ENCODE results near the gene IGSF9B.

The IGSF9B gene

DNA sequence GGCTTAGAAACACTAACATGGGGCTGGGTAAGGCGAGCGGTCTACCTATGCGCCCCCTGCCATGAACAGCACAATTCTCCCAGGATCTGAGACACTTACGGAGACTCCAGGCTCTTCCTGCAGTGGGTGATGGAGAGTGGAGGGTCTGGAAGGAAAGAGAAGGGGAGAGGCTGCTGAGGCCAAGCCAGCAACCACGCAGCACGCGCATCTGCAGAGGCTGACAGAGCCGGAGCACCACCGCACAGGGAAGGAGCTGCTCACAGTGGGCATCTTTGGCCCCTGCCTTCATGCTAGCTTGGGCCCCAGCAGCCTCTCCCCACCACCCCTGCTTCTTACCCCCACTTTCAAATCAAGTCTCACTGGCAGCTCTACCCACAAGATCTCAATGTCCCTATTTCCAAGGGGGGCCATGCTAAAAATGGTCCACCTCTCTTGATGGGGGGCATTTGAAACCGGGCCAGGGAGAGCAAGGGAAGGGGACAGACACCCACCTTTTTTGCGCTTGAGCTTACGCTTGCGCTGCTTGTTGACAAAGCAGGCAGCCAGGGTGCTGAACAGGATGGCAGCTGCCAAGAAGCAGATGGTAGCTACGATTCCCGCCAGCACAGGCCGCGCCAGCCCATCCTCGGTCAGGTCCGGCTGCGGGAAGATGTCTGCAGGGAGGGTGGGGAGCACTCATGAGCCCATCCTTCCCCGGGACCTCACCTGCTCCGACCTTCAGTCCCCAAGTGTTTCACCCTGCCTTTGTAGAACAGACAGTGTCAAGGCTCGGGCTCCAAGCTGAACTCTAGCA, 34.5 kb downstream of the IGSF9B start:
- no peak for DNase-seq (ENCODE audit: low read depth)
- TF ChIP-seq, protein P1, sequence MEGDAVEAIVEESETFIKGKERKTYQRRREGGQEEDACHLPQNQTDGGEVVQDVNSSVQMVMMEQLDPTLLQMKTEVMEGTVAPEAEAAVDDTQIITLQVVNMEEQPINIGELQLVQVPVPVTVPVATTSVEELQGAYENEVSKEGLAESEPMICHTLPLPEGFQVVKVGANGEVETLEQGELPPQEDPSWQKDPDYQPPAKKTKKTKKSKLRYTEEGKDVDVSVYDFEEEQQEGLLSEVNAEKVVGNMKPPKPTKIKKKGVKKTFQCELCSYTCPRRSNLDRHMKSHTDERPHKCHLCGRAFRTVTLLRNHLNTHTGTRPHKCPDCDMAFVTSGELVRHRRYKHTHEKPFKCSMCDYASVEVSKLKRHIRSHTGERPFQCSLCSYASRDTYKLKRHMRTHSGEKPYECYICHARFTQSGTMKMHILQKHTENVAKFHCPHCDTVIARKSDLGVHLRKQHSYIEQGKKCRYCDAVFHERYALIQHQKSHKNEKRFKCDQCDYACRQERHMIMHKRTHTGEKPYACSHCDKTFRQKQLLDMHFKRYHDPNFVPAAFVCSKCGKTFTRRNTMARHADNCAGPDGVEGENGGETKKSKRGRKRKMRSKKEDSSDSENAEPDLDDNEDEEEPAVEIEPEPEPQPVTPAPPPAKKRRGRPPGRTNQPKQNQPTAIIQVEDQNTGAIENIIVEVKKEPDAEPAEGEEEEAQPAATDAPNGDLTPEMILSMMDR (conservative IDR thresholded peaks at IDR 0.05; ENCODE audit: control insufficient read depth, insufficient read depth, low read depth, low read length), result no peak
- no peak overlapping the region for H3K4me3 ChIP-seq (ENCODE audit: control insufficient read depth, low read depth, low read length)

DNA sequence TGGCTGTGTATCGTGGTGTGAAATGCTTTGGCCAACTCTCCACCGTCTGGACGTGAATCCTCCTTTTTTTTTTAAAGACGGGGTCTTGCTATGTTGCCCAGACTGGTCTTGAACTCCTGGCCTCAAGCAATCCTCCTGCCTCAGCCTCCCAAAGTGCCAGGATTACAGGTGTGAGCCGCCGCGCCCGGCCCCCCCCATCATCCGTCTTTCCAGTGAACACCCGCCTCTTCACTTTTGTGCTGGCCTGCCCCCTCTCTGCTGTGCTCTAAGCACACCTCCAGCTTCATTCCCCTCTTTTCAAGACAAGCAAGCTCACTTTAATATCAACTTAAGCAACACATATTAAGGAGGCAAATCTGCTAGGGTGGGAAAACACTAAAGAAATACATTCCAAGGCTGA, 35.3 kb downstream of the IGSF9B start:
- no peak for DNase-seq (ENCODE audit: low read depth)
- H3K4me3 ChIP-seq (ENCODE audit: control insufficient read depth, low read depth, low read length), result no peak overlapping the region
- TF ChIP-seq, protein P1 (conservative IDR thresholded peaks at IDR 0.05; ENCODE audit: control insufficient read depth, insufficient read depth, low read depth, low read length), result no peak

DNA sequence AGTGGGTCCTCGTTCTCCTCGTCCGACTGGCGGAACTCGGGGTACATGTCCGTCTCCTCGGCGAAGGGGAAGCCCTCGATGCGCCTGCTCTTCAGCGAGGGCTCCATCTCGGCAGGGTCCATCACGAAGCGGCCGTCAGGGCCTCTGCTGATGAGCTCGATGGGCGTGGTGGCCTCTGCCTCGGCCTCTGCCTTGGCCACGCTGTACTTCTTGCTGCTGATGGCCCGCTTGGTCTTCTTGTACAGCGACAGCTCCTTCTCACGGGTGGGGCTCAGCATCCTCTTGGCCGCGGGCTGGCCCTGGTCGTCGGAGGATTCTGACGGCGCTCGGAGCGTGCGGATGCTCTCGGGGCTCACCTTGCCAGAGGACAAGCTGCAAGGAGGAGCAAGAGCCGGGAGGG, 35.7 kb downstream of the IGSF9B start:
- no peak for DNase-seq (ENCODE audit: low read depth)
- H3K4me3 ChIP-seq (ENCODE audit: control insufficient read depth, low read depth, low read length), result no peak overlapping the region
- TF ChIP-seq, protein P1 (conservative IDR thresholded peaks at IDR 0.05; ENCODE audit: control insufficient read depth, insufficient read depth, low read depth, low read length), result no peak

DNA sequence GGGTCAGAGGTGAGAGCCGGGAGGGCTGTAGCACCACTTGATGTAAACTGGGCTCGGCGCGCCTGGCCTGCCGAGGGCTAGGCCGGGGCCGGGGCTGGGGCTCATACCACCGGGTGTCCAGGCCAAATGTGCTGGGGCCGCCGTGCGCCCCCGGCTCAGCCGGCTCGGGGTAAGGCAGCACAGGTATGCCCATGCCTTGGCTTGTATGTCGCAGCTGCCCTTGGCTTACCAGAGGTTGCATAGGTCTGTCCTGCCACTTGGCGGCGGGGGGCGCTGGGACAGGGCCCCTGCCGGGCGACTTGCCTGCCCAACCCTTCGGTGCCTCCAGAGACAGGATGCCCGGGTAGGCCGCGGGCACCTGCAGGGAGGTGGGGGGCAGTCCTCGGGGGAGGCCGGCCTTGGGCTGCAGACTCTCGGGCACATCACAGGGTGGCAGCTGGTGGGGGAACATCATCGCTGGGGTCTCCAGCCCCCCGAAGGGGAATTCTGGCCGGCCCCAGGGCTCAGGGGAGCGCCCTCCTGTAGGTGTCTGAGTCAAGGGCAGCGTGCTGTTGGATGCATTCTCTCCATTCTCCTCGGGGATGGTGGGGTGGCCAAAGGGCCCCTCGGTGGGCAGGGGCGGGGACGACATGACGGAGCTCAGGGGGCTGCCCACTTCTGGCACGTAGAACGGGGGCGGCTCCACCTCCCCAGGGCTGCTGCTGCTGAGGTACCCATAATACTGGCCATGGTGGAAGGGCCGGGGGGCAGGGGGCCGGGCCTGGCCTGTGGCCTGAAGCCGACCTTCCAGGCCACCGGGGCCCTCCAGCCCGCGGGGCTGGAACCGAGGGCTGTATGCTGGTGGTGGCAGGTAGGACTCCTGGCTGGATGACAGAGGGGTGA, 36.4 kb downstream of the IGSF9B start:
- DNase-seq (ENCODE audit: low read depth), result no peak
- TF ChIP-seq, protein P1 (conservative IDR thresholded peaks at IDR 0.05; ENCODE audit: control insufficient read depth, insufficient read depth, low read depth, low read length), result no peak
- H3K4me3 ChIP-seq (ENCODE audit: control insufficient read depth, low read depth, low read length), result no peak overlapping the region

DNA sequence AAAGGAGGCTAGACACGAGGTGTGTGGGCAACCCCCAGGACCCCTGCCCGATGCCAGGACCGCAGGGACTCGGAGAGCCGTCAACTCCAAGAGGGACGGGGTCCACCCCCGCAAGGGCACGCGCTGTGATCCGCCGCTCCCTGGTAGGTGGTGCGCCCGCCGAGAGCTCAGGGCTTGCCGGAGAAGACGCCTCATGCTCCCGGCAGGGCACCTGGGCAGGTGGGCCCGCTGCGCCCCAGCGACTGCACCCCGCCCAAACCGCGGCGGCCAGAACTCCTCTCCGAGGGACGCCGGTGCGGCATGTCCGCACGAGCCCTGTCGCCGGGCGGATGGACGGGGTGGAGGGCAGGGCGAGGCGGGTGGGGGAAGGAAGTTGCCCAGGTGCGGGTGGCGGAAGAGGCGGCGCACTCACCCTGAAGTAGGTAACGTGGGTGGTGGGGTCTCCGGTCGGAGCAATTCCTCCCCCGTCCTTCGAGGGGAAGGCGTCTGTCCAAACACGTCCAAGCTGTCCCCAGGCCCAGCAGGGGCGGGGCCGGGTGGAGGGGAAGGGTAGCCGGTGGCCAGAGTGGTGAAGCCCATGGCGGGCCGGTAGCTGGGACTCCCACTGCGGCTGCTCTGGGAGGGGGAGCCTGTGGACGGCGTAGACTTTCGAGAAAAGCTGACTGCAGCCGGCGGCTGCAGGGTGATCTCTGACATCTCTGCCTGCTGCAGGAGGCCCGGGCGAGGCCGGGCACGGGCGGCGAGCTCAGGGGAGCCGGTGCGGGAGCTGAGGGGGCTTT, 37.2 kb downstream of the IGSF9B start:
- TF ChIP-seq, protein P1 (conservative IDR thresholded peaks at IDR 0.05; ENCODE audit: control insufficient read depth, insufficient read depth, low read depth, low read length), result no peak
- H3K4me3 ChIP-seq (ENCODE audit: control insufficient read depth, low read depth, low read length), result no peak overlapping the region
- DNase-seq (ENCODE audit: low read depth), result no peak

DNA sequence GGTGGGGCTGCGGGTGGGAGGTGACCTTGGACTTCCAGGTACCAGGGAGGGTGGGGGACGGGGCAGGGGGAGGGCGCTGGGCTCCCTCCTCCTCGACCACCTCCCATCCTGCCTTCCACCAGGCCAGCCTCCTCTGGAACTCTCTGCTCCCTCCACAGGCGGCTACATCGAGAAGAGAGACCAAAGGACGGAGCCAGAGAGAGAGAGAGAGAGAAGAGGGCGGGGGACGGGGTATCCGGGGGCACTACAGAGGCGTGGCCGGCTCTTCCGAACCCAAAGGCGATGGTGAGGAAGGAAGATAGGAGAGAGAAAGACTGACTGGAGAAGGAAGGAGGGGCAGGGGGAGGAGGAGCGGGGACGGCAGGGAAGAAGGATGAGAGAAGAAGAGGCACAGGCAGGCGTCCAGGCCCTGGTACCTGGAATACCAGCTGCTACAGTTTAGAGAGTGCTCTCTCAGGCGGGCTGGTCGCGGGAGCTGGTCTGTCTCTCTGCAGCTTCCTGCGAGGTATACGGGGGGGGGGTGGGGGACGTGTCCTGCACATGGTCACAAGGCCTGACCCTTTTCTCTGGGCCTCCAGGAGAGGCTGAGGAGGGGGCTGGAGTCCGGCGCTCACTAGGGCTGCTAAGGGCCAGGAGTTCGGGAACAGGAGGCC, 38.0 kb downstream of the IGSF9B start:
- TF ChIP-seq, protein P1 (conservative IDR thresholded peaks at IDR 0.05; ENCODE audit: control insufficient read depth, insufficient read depth, low read depth, low read length), result no peak
- no peak for DNase-seq (ENCODE audit: low read depth)
- H3K4me3 ChIP-seq (ENCODE audit: control insufficient read depth, low read depth, low read length), result no peak overlapping the region

All from fibroblast of mammary gland (primary cell).